Calu3 (cell line): ENCODE results near the gene SMPD2. TPM values are rescaled to one million over a fixed set of nuclear protein-coding genes. Genes with fewer than 3 reads are reported as not detected.

Experiments used
- BruUV-seq: library from RNA; stranded (reverse); fragments of 400-500 nt; replicated peaks from 2 replicates; lab custom pipeline; 2021; lab: Mats Ljungman, UMichigan
- CTCF ChIA-PET: fragments of 300-600 bp; sonication (Branson Sonifier 250); formaldehyde crosslinking; loops from one replicate; lab custom pipeline; 2022; ENCODE audit warnings: antibody characterized with exemption; lab: Charles Lee
- DNase-seq: peaks from one replicate; pipeline ENCODE4 v3.0.0; 2022
- H3K27ac Mint-ChIP-seq: one replicate; pipeline ENCODE4 v1.8.0; 2022; ENCODE audit warnings: mixed read lengths; ENCODE audit not compliant: unreplicated experiment
- H3K27me3 Mint-ChIP-seq: one replicate; pipeline ENCODE4 v1.8.0; 2022; ENCODE audit warnings: mixed read lengths; ENCODE audit not compliant: unreplicated experiment
- H3K36me3 Mint-ChIP-seq: one replicate; pipeline ENCODE4 v1.8.0; 2022; ENCODE audit warnings: mild to moderate bottlenecking, moderate library complexity, mixed read lengths; ENCODE audit not compliant: insufficient read depth, unreplicated experiment
- H3K4me1 Mint-ChIP-seq: one replicate; pipeline ENCODE4 v1.8.0; 2022; ENCODE audit warnings: mild to moderate bottlenecking, low read depth, mixed read lengths; ENCODE audit not compliant: unreplicated experiment
- H3K4me3 Mint-ChIP-seq: one replicate; pipeline ENCODE4 v1.8.0; 2022; ENCODE audit warnings: mild to moderate bottlenecking, low read depth, moderate library complexity, mixed read lengths; ENCODE audit not compliant: unreplicated experiment
- H3K9me3 Mint-ChIP-seq: one replicate; pipeline ENCODE4 v1.8.0; 2022; ENCODE audit warnings: low read depth, mixed read lengths; ENCODE audit not compliant: unreplicated experiment
- CTCF ChIP-seq: fragments of 200-600 bp; IDR thresholded peaks from one replicate; pipeline ENCODE4 v1.8.0; 2022; ENCODE audit warnings: antibody characterized with exemption; ENCODE audit not compliant: unreplicated experiment
- intact Hi-C: fragments of 100-400 bp; cut with micrococcal nuclease; formaldehyde crosslinking; loops from one replicate; pipeline ENCODE4 v1.10.0; 2022; ENCODE audit not compliant: unreplicated experiment
- total RNA-seq: library from RNA; stranded (reverse); gene quantifications from 2 replicates; pipeline ENCODE4 v1.2.3, GENCODE V29; 2022

The SMPD2 gene
- total RNA-seq, 1 experiment from 2014 or later = 17.3 TPM

GRCh38 chr6:109417646-109418045 lies 22.9 kb upstream of the SMPD2 start:
- no TSS peak for BruUV-seq
- no peaks in the 10 kb centered on the region for H3K27me3 Mint-ChIP-seq

GRCh38 chr6:109420751-109421150 lies 19.8 kb upstream of the SMPD2 start:
- no TSS peak for BruUV-seq
- CTCF ChIA-PET = no interaction called here
- Mint-ChIP-seq H3K4me3 (no peak overlapping the region), H3K27me3 (no peaks in the 10 kb centered on the region), H3K27ac (no peak overlapping the region), H3K9me3 (no peaks in the 10 kb centered on the region), H3K36me3 (no peaks in the 10 kb centered on the region), H3K4me1 (peaks cover 16% of the 10 kb centered on the region)
- no peak for DNase-seq
- intact Hi-C loops = no loop called here
- TF ChIP-seq CTCF = no peak

More at GRCh38 chr6:109417646-109418045, 22.9 kb upstream of the SMPD2 start:
- no peaks in the 10 kb centered on the region for H3K9me3 Mint-ChIP-seq
- CTCF ChIA-PET = no interaction called here
- no peak for TF ChIP-seq CTCF
- H3K27ac Mint-ChIP-seq = no peak overlapping the region
- no peaks in the 10 kb centered on the region for H3K4me1 Mint-ChIP-seq
- DNase-seq = no peak
- no peaks in the 10 kb centered on the region for H3K36me3 Mint-ChIP-seq
- intact Hi-C loops = no loop called here
- no peak overlapping the region for H3K4me3 Mint-ChIP-seq

GRCh38 chr6:109421184-109421583 lies 19.3 kb upstream of the SMPD2 start:
- Mint-ChIP-seq H3K27me3 (no peaks in the 10 kb centered on the region), H3K4me1 (peaks cover 16% of the 10 kb centered on the region), H3K36me3 (no peaks in the 10 kb centered on the region), H3K9me3 (no peaks in the 10 kb centered on the region), H3K27ac (no peak overlapping the region), H3K4me3 (no peak overlapping the region)
- BruUV-seq = no TSS peak
- no peak for TF ChIP-seq CTCF
- CTCF ChIA-PET = no interaction called here
- intact Hi-C loops = no loop called here
- DNase-seq = no peak

- CTCF ChIA-PET = no interaction called here
- DNase-seq = no peak
- H3K36me3 Mint-ChIP-seq = no peaks in the 10 kb centered on the region
- no peak overlapping the region for H3K4me3 Mint-ChIP-seq
- intact Hi-C loops = no loop called here
- H3K27me3 Mint-ChIP-seq = no peaks in the 10 kb centered on the region
- H3K4me1 Mint-ChIP-seq = peaks cover 16% of the 10 kb centered on the region
- no TSS peak for BruUV-seq
- H3K9me3 Mint-ChIP-seq = no peaks in the 10 kb centered on the region
- no peak overlapping the region for H3K27ac Mint-ChIP-seq
- no peak for TF ChIP-seq CTCF
Observed at GRCh38 chr6:109424946-109425345, 15.6 kb upstream of the SMPD2 start.
